Neural progenitor cell (in vitro differentiated cells): ENCODE measurements around the gene OR8A1.

ENCODE experiments used
- EZH2 ChIP-seq: fragments of 200-600 bp; sonication (generic); IDR thresholded peaks from 2 replicates; pipeline ENCODE4 v1.6.1; 2017; ENCODE audit warnings: antibody characterized with exemption, mild to moderate bottlenecking, moderate library complexity
- TF ChIP-seq, protein P1 (sequence below): fragments of 200-600 bp; sonication (generic); IDR thresholded peaks from 2 replicates; pipeline ENCODE4 v1.5.1; 2017; ENCODE audit warnings: antibody characterized with exemption, mild to moderate bottlenecking

GRCh38 chr11:124570160-124570559, 363 bp downstream of the OR8A1 start:
- TF ChIP-seq, protein P1, sequence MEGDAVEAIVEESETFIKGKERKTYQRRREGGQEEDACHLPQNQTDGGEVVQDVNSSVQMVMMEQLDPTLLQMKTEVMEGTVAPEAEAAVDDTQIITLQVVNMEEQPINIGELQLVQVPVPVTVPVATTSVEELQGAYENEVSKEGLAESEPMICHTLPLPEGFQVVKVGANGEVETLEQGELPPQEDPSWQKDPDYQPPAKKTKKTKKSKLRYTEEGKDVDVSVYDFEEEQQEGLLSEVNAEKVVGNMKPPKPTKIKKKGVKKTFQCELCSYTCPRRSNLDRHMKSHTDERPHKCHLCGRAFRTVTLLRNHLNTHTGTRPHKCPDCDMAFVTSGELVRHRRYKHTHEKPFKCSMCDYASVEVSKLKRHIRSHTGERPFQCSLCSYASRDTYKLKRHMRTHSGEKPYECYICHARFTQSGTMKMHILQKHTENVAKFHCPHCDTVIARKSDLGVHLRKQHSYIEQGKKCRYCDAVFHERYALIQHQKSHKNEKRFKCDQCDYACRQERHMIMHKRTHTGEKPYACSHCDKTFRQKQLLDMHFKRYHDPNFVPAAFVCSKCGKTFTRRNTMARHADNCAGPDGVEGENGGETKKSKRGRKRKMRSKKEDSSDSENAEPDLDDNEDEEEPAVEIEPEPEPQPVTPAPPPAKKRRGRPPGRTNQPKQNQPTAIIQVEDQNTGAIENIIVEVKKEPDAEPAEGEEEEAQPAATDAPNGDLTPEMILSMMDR: no peak
- no peak for TF ChIP-seq EZH2
